Measurements from ENCODE around the gene NDUFAB1. TPM values are rescaled to one million over a fixed set of nuclear protein-coding genes. Genes with fewer than 3 reads are reported as not detected.
"Not testable (repeated sequence)": the region's sequence is repeated elsewhere in the genome, so short reads cannot be mapped to it uniquely, and the experiment has no call there.

Gene NDUFAB1
- total RNA-seq, 2 experiments from 2014 or later: 23.0 to 28.3 TPM

DNA sequence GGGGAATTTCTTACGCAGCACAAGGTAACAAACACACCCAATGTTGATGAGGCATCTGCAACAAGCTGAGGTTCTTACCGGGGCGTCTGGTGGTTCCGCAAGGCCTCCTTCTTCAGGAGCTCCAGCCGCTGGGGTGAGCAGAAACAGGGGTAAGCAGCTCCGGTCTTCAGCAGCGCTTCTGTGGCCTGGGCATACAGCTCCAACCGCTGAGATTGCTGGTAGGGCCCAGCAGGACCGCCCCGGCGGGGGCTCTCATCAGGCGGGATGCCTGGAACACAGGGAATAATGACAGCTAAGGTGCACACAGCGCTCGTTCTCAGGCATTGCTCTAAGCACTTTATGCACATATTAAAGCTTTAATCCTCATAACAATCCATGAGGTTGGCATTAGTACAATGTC lies 51.7 kb downstream of the NDUFAB1 start:
- no peaks in the 10 kb centered on the region for H3K4me1 Mint-ChIP-seq (ENCODE audit: low read depth)
- ChIA-PET CTCF (no interaction called here), POLR2A (interaction anchor here (0.6 kb wide), 1 partner anchor 10 kb away, joined by 4 read pairs; no protein-coding TSS in a partner anchor)
- ATAC-seq (ENCODE audit: poor library complexity) (no peak), DNase-seq (no peak)
- peaks cover 67% of the 10 kb centered on the region for H3K36me3 Mint-ChIP-seq (ENCODE audit: low read depth)
- H3K9me3 ChIP-seq (ENCODE audit: control insufficient read depth in 1 of 2, insufficient read depth in 1 of 2, low read length in 2 of 2): no peaks in the 10 kb centered on the region
- no peak overlapping the region for H3K4me3 ChIP-seq (ENCODE audit: low read length)
- intact Hi-C loops (cut with DNase I, micrococcal nuclease): no loop called here
- H3K27me3 ChIP-seq (ENCODE audit: control insufficient read depth in 1 of 2, insufficient read depth in 2 of 2, low read length in 2 of 2): no peaks in the 10 kb centered on the region
- H3K4me3 Mint-ChIP-seq: no peak overlapping the region
- peaks cover 59% of the 10 kb centered on the region for H3K36me3 ChIP-seq (ENCODE audit: insufficient read depth, low read length)
- H3K4me1 ChIP-seq (ENCODE audit: insufficient read depth, low read length): no peaks in the 10 kb centered on the region
- no peaks in the 10 kb centered on the region for H3K9me3 Mint-ChIP-seq
- H3K27me3 Mint-ChIP-seq: no peaks in the 10 kb centered on the region
- TF ChIP-seq, protein P1, sequence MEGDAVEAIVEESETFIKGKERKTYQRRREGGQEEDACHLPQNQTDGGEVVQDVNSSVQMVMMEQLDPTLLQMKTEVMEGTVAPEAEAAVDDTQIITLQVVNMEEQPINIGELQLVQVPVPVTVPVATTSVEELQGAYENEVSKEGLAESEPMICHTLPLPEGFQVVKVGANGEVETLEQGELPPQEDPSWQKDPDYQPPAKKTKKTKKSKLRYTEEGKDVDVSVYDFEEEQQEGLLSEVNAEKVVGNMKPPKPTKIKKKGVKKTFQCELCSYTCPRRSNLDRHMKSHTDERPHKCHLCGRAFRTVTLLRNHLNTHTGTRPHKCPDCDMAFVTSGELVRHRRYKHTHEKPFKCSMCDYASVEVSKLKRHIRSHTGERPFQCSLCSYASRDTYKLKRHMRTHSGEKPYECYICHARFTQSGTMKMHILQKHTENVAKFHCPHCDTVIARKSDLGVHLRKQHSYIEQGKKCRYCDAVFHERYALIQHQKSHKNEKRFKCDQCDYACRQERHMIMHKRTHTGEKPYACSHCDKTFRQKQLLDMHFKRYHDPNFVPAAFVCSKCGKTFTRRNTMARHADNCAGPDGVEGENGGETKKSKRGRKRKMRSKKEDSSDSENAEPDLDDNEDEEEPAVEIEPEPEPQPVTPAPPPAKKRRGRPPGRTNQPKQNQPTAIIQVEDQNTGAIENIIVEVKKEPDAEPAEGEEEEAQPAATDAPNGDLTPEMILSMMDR (IDR thresholded peaks at IDR 0.05): no peak
- H3K27ac ChIP-seq (ENCODE audit: low read depth in 1 of 2, low read length in 2 of 2): no peak overlapping the region
- H3K27ac Mint-ChIP-seq: no peak overlapping the region

DNA sequence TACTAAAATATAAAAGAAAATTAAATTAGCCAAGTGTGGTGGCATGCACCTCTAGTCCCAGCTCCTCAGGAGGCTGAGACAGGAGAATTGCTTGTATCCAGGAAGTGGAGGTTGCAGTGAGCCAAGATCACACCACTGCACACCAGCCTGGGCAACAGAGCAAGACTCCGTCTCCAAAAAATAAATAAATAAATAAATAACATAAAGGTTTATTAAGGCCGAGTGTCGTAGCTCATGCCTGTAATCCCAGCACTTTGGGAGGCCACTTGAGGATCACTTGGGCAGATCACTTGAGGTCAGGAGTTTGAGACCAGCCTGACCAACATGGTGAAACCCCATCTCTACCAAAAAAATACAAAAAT lies 55.3 kb downstream of the NDUFAB1 start:
- H3K4me1 ChIP-seq (ENCODE audit: insufficient read depth, low read length); intact Hi-C loops (cut with DNase I, micrococcal nuclease); DNase-seq; H3K4me3 Mint-ChIP-seq; H3K9me3 Mint-ChIP-seq; H3K9me3 ChIP-seq (ENCODE audit: control insufficient read depth in 1 of 2, insufficient read depth in 1 of 2, low read length in 2 of 2); POLR2A ChIA-PET; ATAC-seq (ENCODE audit: poor library complexity); H3K4me3 ChIP-seq (ENCODE audit: low read length); H3K27ac ChIP-seq (ENCODE audit: low read depth in 1 of 2, low read length in 2 of 2); H3K27me3 Mint-ChIP-seq; H3K27me3 ChIP-seq (ENCODE audit: control insufficient read depth in 1 of 2, insufficient read depth in 2 of 2, low read length in 2 of 2); CTCF ChIA-PET; H3K27ac Mint-ChIP-seq; H3K4me1 Mint-ChIP-seq (ENCODE audit: low read depth): not testable (repeated sequence)
- peaks cover 36% of the 10 kb centered on the region for H3K36me3 ChIP-seq (ENCODE audit: insufficient read depth, low read length)
- H3K36me3 Mint-ChIP-seq (ENCODE audit: low read depth): peaks cover 70% of the 10 kb centered on the region

DNA sequence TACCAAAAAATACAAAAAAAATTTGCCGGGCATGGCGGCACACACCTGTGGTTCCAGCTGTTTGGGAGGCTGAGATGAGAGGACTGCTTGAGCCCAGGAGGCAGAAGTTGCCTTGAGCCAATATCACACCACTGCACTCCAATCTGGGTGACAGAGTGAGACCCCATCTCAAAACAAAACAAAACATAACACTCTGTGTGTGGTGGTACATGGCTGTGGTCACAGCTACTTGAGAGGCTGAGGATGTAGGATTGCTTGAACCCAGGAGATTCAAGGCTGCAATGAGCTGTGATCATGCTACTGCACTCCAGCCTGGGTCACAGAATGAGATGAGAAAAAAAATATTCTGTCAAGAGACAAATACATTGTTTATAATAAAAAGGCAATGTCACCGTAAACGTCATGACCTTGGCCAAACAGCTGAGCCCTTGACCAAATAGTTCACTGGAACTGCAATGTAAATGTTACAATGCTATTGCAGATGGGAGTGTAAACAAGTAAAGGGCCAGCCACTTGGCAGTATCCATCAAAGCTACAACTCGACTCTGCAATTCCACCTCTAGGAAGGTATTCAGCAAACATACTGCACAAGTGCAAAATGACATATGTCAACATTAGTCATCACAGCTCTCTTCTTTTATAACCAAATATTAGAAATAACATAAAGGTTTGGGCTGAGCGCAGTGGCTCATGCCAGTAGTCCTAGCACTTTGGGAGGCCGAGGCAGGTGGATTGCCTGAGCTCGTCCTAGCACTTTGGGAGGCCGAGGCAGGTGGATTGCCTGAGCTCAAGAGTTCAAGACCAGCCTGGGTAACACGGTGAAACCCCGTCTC lies 55.9 kb downstream of the NDUFAB1 start:
- H3K9me3 ChIP-seq (ENCODE audit: control insufficient read depth in 1 of 2, insufficient read depth in 1 of 2, low read length in 2 of 2): no peaks in the 10 kb centered on the region
- H3K27me3 ChIP-seq (ENCODE audit: control insufficient read depth in 1 of 2, insufficient read depth in 2 of 2, low read length in 2 of 2): no peaks in the 10 kb centered on the region
- H3K27me3 Mint-ChIP-seq: no peaks in the 10 kb centered on the region
- intact Hi-C loops (cut with DNase I, micrococcal nuclease): no loop called here
- no peaks in the 10 kb centered on the region for H3K4me1 Mint-ChIP-seq (ENCODE audit: low read depth)
- no peak for DNase-seq
- peaks cover 37% of the 10 kb centered on the region for H3K36me3 ChIP-seq (ENCODE audit: insufficient read depth, low read length)
- ChIA-PET POLR2A (no interaction called here), CTCF (interaction anchor here (0.7 kb wide), 1 partner anchor 27 kb away, joined by 3 read pairs; no protein-coding TSS in a partner anchor)
- no peak overlapping the region for H3K4me3 Mint-ChIP-seq
- peaks cover 70% of the 10 kb centered on the region for H3K36me3 Mint-ChIP-seq (ENCODE audit: low read depth)
- no peak overlapping the region for H3K27ac Mint-ChIP-seq
- no peak for ATAC-seq (ENCODE audit: poor library complexity)
- no peaks in the 10 kb centered on the region for H3K4me1 ChIP-seq (ENCODE audit: insufficient read depth, low read length)
- no peak overlapping the region for H3K27ac ChIP-seq (ENCODE audit: low read depth in 1 of 2, low read length in 2 of 2)
- no peak overlapping the region for H3K4me3 ChIP-seq (ENCODE audit: low read length)
- TF ChIP-seq, protein P1 (IDR thresholded peaks at IDR 0.05): no peak
- H3K9me3 Mint-ChIP-seq: no peaks in the 10 kb centered on the region

DNA sequence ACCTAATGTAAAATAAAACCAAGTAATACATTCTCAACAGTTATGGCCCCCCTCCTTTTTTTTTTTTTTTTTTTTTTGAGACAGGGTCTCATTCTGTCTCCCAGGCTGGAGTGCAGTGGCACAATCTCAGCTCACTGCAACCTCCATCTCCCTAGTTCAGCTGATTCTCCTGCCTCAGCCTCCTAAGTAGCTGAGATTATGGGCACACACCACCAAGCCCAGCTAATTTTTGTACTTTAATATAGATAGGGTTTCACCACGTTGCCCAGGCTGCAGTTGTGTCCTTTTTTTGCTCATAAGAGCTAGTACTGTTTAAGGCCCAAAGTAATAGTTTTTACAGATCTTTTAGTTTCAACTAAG lies 57.2 kb downstream of the NDUFAB1 start:
- Histone ChIP-seq H3K36me3 (ENCODE audit: insufficient read depth, low read length) (peaks cover 40% of the 10 kb centered on the region), H3K4me1 (ENCODE audit: insufficient read depth, low read length) (no peaks in the 10 kb centered on the region), H3K4me3 (ENCODE audit: low read length) (no peak overlapping the region), H3K27ac (ENCODE audit: low read depth in 1 of 2, low read length in 2 of 2) (no peak overlapping the region), H3K9me3 (ENCODE audit: control insufficient read depth in 1 of 2, insufficient read depth in 1 of 2, low read length in 2 of 2) (no peaks in the 10 kb centered on the region), H3K27me3 (ENCODE audit: control insufficient read depth in 1 of 2, insufficient read depth in 2 of 2, low read length in 2 of 2) (no peaks in the 10 kb centered on the region)
- ChIA-PET POLR2A (no interaction called here), CTCF (interaction anchor here (0.6 kb wide), 1 partner anchor 34 kb away, joined by 3 read pairs; no protein-coding TSS in a partner anchor)
- H3K27ac Mint-ChIP-seq: no peak overlapping the region
- H3K9me3 Mint-ChIP-seq: no peaks in the 10 kb centered on the region
- peaks cover 67% of the 10 kb centered on the region for H3K36me3 Mint-ChIP-seq (ENCODE audit: low read depth)
- H3K4me3 Mint-ChIP-seq: no peak overlapping the region
- TF ChIP-seq, protein P1 (IDR thresholded peaks at IDR 0.05): no peak
- ATAC-seq (ENCODE audit: poor library complexity) (no peak), DNase-seq (no peak)
- intact Hi-C loops (cut with DNase I, micrococcal nuclease): no loop called here
- H3K4me1 Mint-ChIP-seq (ENCODE audit: low read depth): no peaks in the 10 kb centered on the region
- H3K27me3 Mint-ChIP-seq: no peaks in the 10 kb centered on the region

All from CD4-positive, alpha-beta T cell (primary cell).